GDM1 (cell line): Measurements from ENCODE around the gene PLXNB2.

Source experiments
- DNase-seq: peaks from one replicate; lab custom pipeline; 2025; lab: John Stamatoyannopoulos, UW

The PLXNB2 gene

GRCh38 chr22:50296658-50297490 lies 10.6 kb downstream of the PLXNB2 start:
- DNase-seq, result no peak

- no peak for DNase-seq
These were observed 13.2 kb downstream of the PLXNB2 start for GRCh38 chr22:50294319-50294656.

- DNase-seq, result no peak
These were observed 13.8 kb downstream of the PLXNB2 start for GRCh38 chr22:50293441-50294318.

- no peak for DNase-seq
These were observed 14.6 kb downstream of the PLXNB2 start for GRCh38 chr22:50292643-50293440.

GRCh38 chr22:50289942-50290630 lies 17.4 kb downstream of the PLXNB2 start:
- no peak for DNase-seq

- no peak for DNase-seq
These were observed 18.1 kb downstream of the PLXNB2 start for GRCh38 chr22:50289151-50289941.

- no peak for DNase-seq
These were observed 19.7 kb downstream of the PLXNB2 start for GRCh38 chr22:50287731-50288130.

- DNase-seq, result no peak
These were observed 20.6 kb downstream of the PLXNB2 start for GRCh38 chr22:50286701-50287318.

- no peak for DNase-seq
These were observed 21.2 kb downstream of the PLXNB2 start for GRCh38 chr22:50286275-50286674.

- no peak for DNase-seq
These were observed 21.7 kb downstream of the PLXNB2 start for GRCh38 chr22:50285568-50286229.

GRCh38 chr22:50284479-50284878 lies 23.0 kb downstream of the PLXNB2 start:
- no peak for DNase-seq

GRCh38 chr22:50283821-50284220 lies 23.6 kb downstream of the PLXNB2 start:
- no peak for DNase-seq

- no peak for DNase-seq
These were observed 24.9 kb downstream of the PLXNB2 start for GRCh38 chr22:50282361-50283155.

GRCh38 chr22:50281957-50282356 lies 25.5 kb downstream of the PLXNB2 start:
- DNase-seq, result no peak

- DNase-seq, result no peak
These were observed 26.1 kb downstream of the PLXNB2 start for GRCh38 chr22:50281384-50281760.

GRCh38 chr22:50280708-50281383 lies 26.6 kb downstream of the PLXNB2 start:
- DNase-seq, result no peak

GRCh38 chr22:50280022-50280707 lies 27.3 kb downstream of the PLXNB2 start:
- no peak for DNase-seq
